GM21737 (cell line): Measurements from ENCODE around the gene LIPC.
"Not testable (repeated sequence)": the region's sequence is repeated elsewhere in the genome, so short reads cannot be mapped to it uniquely, and the experiment has no call there.

Experiments used
- ATAC-seq: cut with Tn5 transposase; IDR thresholded peaks from one replicate; pipeline ENCODE4 v1.9.1; 2021; ENCODE audit warnings: mild to moderate bottlenecking, moderate library complexity; ENCODE audit not compliant: unreplicated experiment

The LIPC gene

GRCh38 chr15:58574631-58575030 is 142.8 kb downstream of the LIPC start:
- no peak for ATAC-seq

- ATAC-seq = no peak
Observed at GRCh38 chr15:58575045-58575786, 143.4 kb downstream of the LIPC start.

- no peak for ATAC-seq
Observed at GRCh38 chr15:58576657-58577056, 144.9 kb downstream of the LIPC start.

- ATAC-seq = no peak
Observed at GRCh38 chr15:58582160-58582559, 150.4 kb downstream of the LIPC start.

- ATAC-seq = no peak
Observed at GRCh38 chr15:58583171-58583908, 151.5 kb downstream of the LIPC start.

GRCh38 chr15:58584789-58585461 is 153.1 kb downstream of the LIPC start:
- ATAC-seq = no peak

GRCh38 chr15:58585693-58586443 is 154.1 kb downstream of the LIPC start:
- ATAC-seq = no peak

- ATAC-seq = no peak
Observed at GRCh38 chr15:58587486-58587885, 155.7 kb downstream of the LIPC start.

- no peak for ATAC-seq
Observed at GRCh38 chr15:58588096-58588495, 156.3 kb downstream of the LIPC start.

GRCh38 chr15:58589047-58589446 is 157.3 kb downstream of the LIPC start:
- ATAC-seq = no peak

GRCh38 chr15:58590236-58590635 is 158.4 kb downstream of the LIPC start:
- no peak for ATAC-seq

- ATAC-seq = no peak
Observed at GRCh38 chr15:58590926-58591325, 159.1 kb downstream of the LIPC start.

- no peak for ATAC-seq
Observed at GRCh38 chr15:58593870-58594269, 162.1 kb downstream of the LIPC start.

- no peak for ATAC-seq
Observed at GRCh38 chr15:58594898-58595297, 163.1 kb downstream of the LIPC start.

GRCh38 chr15:58595516-58596263 is 163.9 kb downstream of the LIPC start:
- ATAC-seq = no peak

- no peak for ATAC-seq
Observed at GRCh38 chr15:58597943-58598828, 166.4 kb downstream of the LIPC start.

- ATAC-seq = no peak
Observed at GRCh38 chr15:58598829-58599210, 167.0 kb downstream of the LIPC start.

GRCh38 chr15:58602823-58603222 is 171.0 kb downstream of the LIPC start:
- ATAC-seq = no peak

- ATAC-seq = not testable (repeated sequence)
Observed at GRCh38 chr15:58603927-58604326, 172.1 kb downstream of the LIPC start.
